Measurements from ENCODE around the gene COL6A5. TPM values are rescaled to one million over a fixed set of nuclear protein-coding genes. Genes with fewer than 3 reads are reported as not detected.
"Not testable (repeated sequence)": the region's sequence is repeated elsewhere in the genome, so short reads cannot be mapped to it uniquely, and the experiment has no call there.

The COL6A5 gene
- total and polyA plus RNA-seq, 9 donors = 0.03 to 0.26 (median 0.07) TPM

GRCh38 chr3:130429713-130430023 is 84.2 kb downstream of the COL6A5 start:
- Histone ChIP-seq H3K4me1 (ENCODE audit: control insufficient read depth, insufficient read depth, low read length) (peaks cover 12% of the 10 kb centered on the region), H3K27me3 (ENCODE audit: control insufficient read depth, insufficient read depth, low read length) (no peaks in the 10 kb centered on the region), H3K4me3 (ENCODE audit: low read length) (no peak overlapping the region), H3K9me3 (replicated peaks; ENCODE audit: control insufficient read depth, low read depth, low read length) (no peaks in the 10 kb centered on the region), H3K36me3 (ENCODE audit: control insufficient read depth, insufficient read depth, low read length) (no peaks in the 10 kb centered on the region), H3K27ac (ENCODE audit: low read length) (peak overlapping the region; percentile 80)
- 80% methylated on average over 1 of the region's 2 CpGs for WGBS (ENCODE audit: insufficient coverage)
- DNase-seq = no peak

- no peak overlapping the region for H3K4me3 ChIP-seq (ENCODE audit: low read length)
- DNase-seq = peak; percentile 85
- peak overlapping the region; percentile 55 for H3K27ac ChIP-seq (ENCODE audit: low read length)
- H3K27me3 ChIP-seq (ENCODE audit: control insufficient read depth, insufficient read depth, low read length) = no peaks in the 10 kb centered on the region
- H3K9me3 ChIP-seq (replicated peaks; ENCODE audit: control insufficient read depth, low read depth, low read length) = no peaks in the 10 kb centered on the region
- no peaks in the 10 kb centered on the region for H3K36me3 ChIP-seq (ENCODE audit: control insufficient read depth, insufficient read depth, low read length)
- peaks cover 12% of the 10 kb centered on the region for H3K4me1 ChIP-seq (ENCODE audit: control insufficient read depth, insufficient read depth, low read length)
Observed at GRCh38 chr3:130430266-130430665, 84.8 kb downstream of the COL6A5 start.

GRCh38 chr3:130432086-130432485 is 86.6 kb downstream of the COL6A5 start:
- 81% methylated on average over 6 of the region's 10 CpGs for WGBS (ENCODE audit: insufficient coverage)
- H3K36me3 ChIP-seq (ENCODE audit: control insufficient read depth, insufficient read depth, low read length); H3K4me3 ChIP-seq (ENCODE audit: low read length); H3K27me3 ChIP-seq (ENCODE audit: control insufficient read depth, insufficient read depth, low read length); DNase-seq; H3K27ac ChIP-seq (ENCODE audit: low read length); H3K9me3 ChIP-seq (replicated peaks; ENCODE audit: control insufficient read depth, low read depth, low read length): not testable (repeated sequence)
- H3K4me1 ChIP-seq (ENCODE audit: control insufficient read depth, insufficient read depth, low read length) = peaks cover 12% of the 10 kb centered on the region

GRCh38 chr3:130433306-130433705 is 87.8 kb downstream of the COL6A5 start:
- Histone ChIP-seq H3K36me3 (ENCODE audit: control insufficient read depth, insufficient read depth, low read length) (no peaks in the 10 kb centered on the region), H3K27ac (ENCODE audit: low read length) (no peak overlapping the region), H3K9me3 (replicated peaks; ENCODE audit: control insufficient read depth, low read depth, low read length) (no peaks in the 10 kb centered on the region), H3K4me3 (ENCODE audit: low read length) (no peak overlapping the region), H3K27me3 (ENCODE audit: control insufficient read depth, insufficient read depth, low read length) (no peaks in the 10 kb centered on the region), H3K4me1 (ENCODE audit: control insufficient read depth, insufficient read depth, low read length) (peaks cover 12% of the 10 kb centered on the region)
- DNase-seq = no peak
- WGBS (ENCODE audit: insufficient coverage) = 74% methylated on average over 1 of the region's 1 CpG

GRCh38 chr3:130442284-130442683 is 96.8 kb downstream of the COL6A5 start:
- H3K9me3 ChIP-seq (replicated peaks; ENCODE audit: control insufficient read depth, low read depth, low read length) = no peaks in the 10 kb centered on the region

GRCh38 chr3:130446840-130447239 is 101.4 kb downstream of the COL6A5 start:
- not testable (repeated sequence) for H3K27me3 ChIP-seq (ENCODE audit: control insufficient read depth, insufficient read depth, low read length); H3K9me3 ChIP-seq (replicated peaks; ENCODE audit: control insufficient read depth, low read depth, low read length); H3K4me1 ChIP-seq (ENCODE audit: control insufficient read depth, insufficient read depth, low read length); H3K27ac ChIP-seq (ENCODE audit: low read length); H3K4me3 ChIP-seq (ENCODE audit: low read length); H3K36me3 ChIP-seq (ENCODE audit: control insufficient read depth, insufficient read depth, low read length)
- DNase-seq = peak; percentile 53
- no CpG with 5 or more reads among the region's 6 CpGs for WGBS (ENCODE audit: insufficient coverage)

More at GRCh38 chr3:130442284-130442683, 96.8 kb downstream of the COL6A5 start:
- H3K36me3 ChIP-seq (ENCODE audit: control insufficient read depth, insufficient read depth, low read length) = no peaks in the 10 kb centered on the region
- peaks cover 3% of the 10 kb centered on the region for H3K4me1 ChIP-seq (ENCODE audit: control insufficient read depth, insufficient read depth, low read length)
- no peaks in the 10 kb centered on the region for H3K27me3 ChIP-seq (ENCODE audit: control insufficient read depth, insufficient read depth, low read length)
- no peak overlapping the region for H3K4me3 ChIP-seq (ENCODE audit: low read length)
- no peak for DNase-seq
- H3K27ac ChIP-seq (ENCODE audit: low read length) = no peak overlapping the region
- no CpG with 5 or more reads among the region's 1 CpG for WGBS (ENCODE audit: insufficient coverage)

- not testable (repeated sequence) for DNase-seq; H3K27me3 ChIP-seq (ENCODE audit: control insufficient read depth, insufficient read depth, low read length); H3K9me3 ChIP-seq (replicated peaks; ENCODE audit: control insufficient read depth, low read depth, low read length); H3K4me3 ChIP-seq (ENCODE audit: low read length); H3K36me3 ChIP-seq (ENCODE audit: control insufficient read depth, insufficient read depth, low read length); H3K4me1 ChIP-seq (ENCODE audit: control insufficient read depth, insufficient read depth, low read length); H3K27ac ChIP-seq (ENCODE audit: low read length)
- WGBS (ENCODE audit: insufficient coverage) = 39% methylated on average over 3 of the region's 8 CpGs
Observed at GRCh38 chr3:130448155-130448554, 102.7 kb downstream of the COL6A5 start.

- Histone ChIP-seq H3K27me3 (ENCODE audit: control insufficient read depth, insufficient read depth, low read length) (no peaks in the 10 kb centered on the region), H3K4me3 (ENCODE audit: low read length) (no peak overlapping the region), H3K27ac (ENCODE audit: low read length) (no peak overlapping the region), H3K4me1 (ENCODE audit: control insufficient read depth, insufficient read depth, low read length) (no peaks in the 10 kb centered on the region), H3K36me3 (ENCODE audit: control insufficient read depth, insufficient read depth, low read length) (no peaks in the 10 kb centered on the region), H3K9me3 (replicated peaks; ENCODE audit: control insufficient read depth, low read depth, low read length) (no peaks in the 10 kb centered on the region)
- DNase-seq = peak; percentile 58
- no CpG with 5 or more reads among the region's 1 CpG for WGBS (ENCODE audit: insufficient coverage)
Observed at GRCh38 chr3:130456540-130456939, 111.1 kb downstream of the COL6A5 start.

- peak; percentile 82 for DNase-seq
- H3K9me3 ChIP-seq (replicated peaks; ENCODE audit: control insufficient read depth, low read depth, low read length) = no peaks in the 10 kb centered on the region
- H3K36me3 ChIP-seq (ENCODE audit: control insufficient read depth, insufficient read depth, low read length) = no peaks in the 10 kb centered on the region
- no peaks in the 10 kb centered on the region for H3K27me3 ChIP-seq (ENCODE audit: control insufficient read depth, insufficient read depth, low read length)
- no peaks in the 10 kb centered on the region for H3K4me1 ChIP-seq (ENCODE audit: control insufficient read depth, insufficient read depth, low read length)
- H3K4me3 ChIP-seq (ENCODE audit: low read length) = no peak overlapping the region
- peak overlapping the region; percentile 54 for H3K27ac ChIP-seq (ENCODE audit: low read length)
- WGBS (ENCODE audit: insufficient coverage) = no CpG with 5 or more reads among the region's 1 CpG
Observed at GRCh38 chr3:130457671-130458070, 112.2 kb downstream of the COL6A5 start.

GRCh38 chr3:130459944-130460343 is 114.5 kb downstream of the COL6A5 start:
- Histone ChIP-seq H3K9me3 (replicated peaks; ENCODE audit: control insufficient read depth, low read depth, low read length) (no peaks in the 10 kb centered on the region), H3K27ac (ENCODE audit: low read length) (no peak overlapping the region)

GRCh38 chr3:130462089-130462488 is 116.6 kb downstream of the COL6A5 start:
- Histone ChIP-seq H3K36me3 (ENCODE audit: control insufficient read depth, insufficient read depth, low read length) (no peaks in the 10 kb centered on the region), H3K27me3 (ENCODE audit: control insufficient read depth, insufficient read depth, low read length) (no peaks in the 10 kb centered on the region), H3K27ac (ENCODE audit: low read length) (no peak overlapping the region), H3K4me3 (ENCODE audit: low read length) (no peak overlapping the region), H3K9me3 (replicated peaks; ENCODE audit: control insufficient read depth, low read depth, low read length) (no peaks in the 10 kb centered on the region), H3K4me1 (ENCODE audit: control insufficient read depth, insufficient read depth, low read length) (no peaks in the 10 kb centered on the region)
- no peak for DNase-seq
- WGBS (ENCODE audit: insufficient coverage) = 50% methylated on average over 1 of the region's 5 CpGs

More at GRCh38 chr3:130459944-130460343, 114.5 kb downstream of the COL6A5 start:
- Histone ChIP-seq H3K4me1 (ENCODE audit: control insufficient read depth, insufficient read depth, low read length) (no peaks in the 10 kb centered on the region), H3K4me3 (ENCODE audit: low read length) (no peak overlapping the region), H3K27me3 (ENCODE audit: control insufficient read depth, insufficient read depth, low read length) (no peaks in the 10 kb centered on the region), H3K36me3 (ENCODE audit: control insufficient read depth, insufficient read depth, low read length) (no peaks in the 10 kb centered on the region)
- DNase-seq = no peak

Data from muscle of leg (tissue), 11 donors.